ENCODE data around the gene PLCD1.

Gene PLCD1

GRCh38 chr3:37964146-37964545 lies 65.3 kb downstream of the PLCD1 start:
- DNase-seq (ENCODE audit: low read depth), result no peak

GRCh38 chr3:37963635-37964034 lies 65.8 kb downstream of the PLCD1 start:
- no peak for DNase-seq (ENCODE audit: low read depth)

- DNase-seq (ENCODE audit: low read depth), result no peak
These were observed 66.4 kb downstream of the PLCD1 start for GRCh38 chr3:37963016-37963415.

- DNase-seq (ENCODE audit: low read depth), result no peak
These were observed 67.6 kb downstream of the PLCD1 start for GRCh38 chr3:37961622-37962431.

GRCh38 chr3:37957539-37957936 lies 71.9 kb downstream of the PLCD1 start:
- no peak for DNase-seq (ENCODE audit: low read depth)

Data from stimulated activated CD4-positive, alpha-beta T cell treated with anti-CD3 and anti-CD28 coated beads, Interleukin-2, amount 100 ng/mL, for 4 hours (primary cell).